ENCODE data around the gene PTPN3.

Gene PTPN3

GRCh38 chr9:109475526-109475925 lies 22.6 kb downstream of the PTPN3 start:
- no peak for DNase-seq (ENCODE audit: low read depth)

- no peak for DNase-seq (ENCODE audit: low read depth)
These were observed 23.2 kb downstream of the PTPN3 start for GRCh38 chr9:109474944-109475343.

DNA sequence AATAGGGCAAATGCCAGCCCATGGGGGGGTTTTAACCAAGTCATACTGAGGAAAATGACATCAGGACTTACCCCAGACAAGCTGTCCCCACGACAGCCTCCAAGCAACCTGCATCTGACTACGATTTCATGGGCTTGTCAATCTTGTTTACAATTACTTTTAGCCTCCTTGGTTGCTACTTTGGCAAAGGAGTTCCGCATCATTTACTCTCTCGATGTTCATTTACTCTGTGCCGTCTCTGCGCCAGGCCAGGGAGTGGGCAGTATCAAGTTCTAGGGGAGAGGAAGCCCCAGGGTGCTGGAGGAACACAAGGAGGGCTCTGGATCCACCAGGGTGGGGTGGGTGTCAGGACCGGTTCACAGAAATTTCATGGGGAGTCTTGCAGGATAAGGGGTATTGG lies 23.9 kb downstream of the PTPN3 start:
- DNase-seq (ENCODE audit: low read depth): no peak

- no peak for DNase-seq (ENCODE audit: low read depth)
These were observed 24.8 kb downstream of the PTPN3 start for GRCh38 chr9:109473329-109473728.

- DNase-seq (ENCODE audit: low read depth): no peak
These were observed 26.4 kb downstream of the PTPN3 start for GRCh38 chr9:109471475-109472393.

DNA sequence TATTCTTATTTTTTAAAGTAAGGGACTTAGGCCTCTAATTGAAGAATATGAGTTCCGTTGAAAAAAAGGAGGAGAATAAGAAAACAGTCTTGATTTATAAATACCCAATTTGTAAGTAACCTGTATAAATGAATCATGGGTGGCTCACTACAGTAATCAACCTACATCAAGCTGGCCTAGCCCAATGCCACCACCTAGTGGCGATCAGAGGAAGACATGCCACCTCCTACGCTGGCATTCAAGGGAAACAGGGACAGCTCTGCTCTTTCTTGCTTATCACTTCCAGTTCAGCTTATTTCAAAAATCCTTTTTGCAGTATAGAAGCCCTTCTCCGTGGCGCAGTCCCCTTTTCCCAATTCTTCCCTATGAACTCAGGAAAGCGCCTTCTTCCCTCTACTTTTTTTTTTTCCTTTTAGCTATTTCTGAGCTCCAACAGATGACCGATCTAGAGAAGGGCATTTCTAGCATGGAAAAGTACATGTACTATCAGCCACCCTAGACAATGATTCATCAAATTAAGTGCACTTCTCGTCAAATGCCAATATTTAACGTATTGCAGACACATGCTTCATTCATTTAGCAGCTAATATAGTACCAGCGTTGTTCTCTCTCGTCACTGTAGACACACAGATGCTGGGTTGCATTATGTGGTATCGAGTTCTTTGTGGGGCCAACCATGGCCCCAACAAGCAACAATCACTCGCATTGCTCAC lies 28.3 kb downstream of the PTPN3 start:
- DNase-seq (ENCODE audit: low read depth): peak; percentile 3

- DNase-seq (ENCODE audit: low read depth): no peak
These were observed 29.2 kb downstream of the PTPN3 start for GRCh38 chr9:109468927-109469326.

DNA sequence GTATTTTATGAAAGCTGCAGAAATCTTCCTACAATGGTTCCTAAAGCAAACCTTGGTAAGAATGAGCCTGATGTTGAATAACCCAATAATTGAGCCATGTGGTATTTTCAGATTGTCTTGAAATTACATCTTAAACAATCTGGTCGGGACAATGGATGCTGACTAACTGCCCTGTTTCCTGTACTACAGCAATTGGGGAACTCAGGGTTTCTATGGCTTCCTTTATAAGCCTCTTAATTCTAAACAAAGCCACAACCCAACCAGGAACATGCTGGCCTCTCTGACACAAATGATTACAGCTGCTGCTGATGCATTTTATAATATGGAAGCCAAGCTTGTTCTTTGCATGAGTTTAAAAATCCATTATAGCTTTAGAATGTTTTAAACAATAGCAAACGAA lies 30.2 kb downstream of the PTPN3 start:
- no peak for DNase-seq (ENCODE audit: low read depth)

GRCh38 chr9:109466623-109467590 lies 31.2 kb downstream of the PTPN3 start:
- DNase-seq (ENCODE audit: low read depth): no peak

GRCh38 chr9:109463924-109464625 lies 34.0 kb downstream of the PTPN3 start:
- no peak for DNase-seq (ENCODE audit: low read depth)

DNA sequence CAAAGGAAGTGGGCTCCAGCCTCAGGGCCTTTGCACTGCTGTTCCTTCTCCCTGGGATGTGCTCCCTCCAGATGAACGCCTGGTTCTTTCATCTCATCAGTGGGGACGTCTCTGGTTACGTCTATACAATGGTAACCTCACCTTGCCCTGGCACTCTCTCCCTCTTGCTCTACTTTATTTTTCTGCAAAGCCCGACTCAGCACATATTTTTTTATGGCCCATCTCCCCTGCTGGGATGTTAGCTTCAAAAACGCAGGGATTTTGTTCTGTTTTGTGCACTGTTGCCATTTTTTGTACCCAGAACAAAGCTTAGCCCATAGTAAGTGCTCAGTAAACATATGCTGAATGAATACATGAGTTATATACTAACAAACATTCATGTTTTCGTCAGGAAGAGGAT lies 37.5 kb downstream of the PTPN3 start:
- DNase-seq (ENCODE audit: low read depth): no peak

GRCh38 chr9:109459423-109459822 lies 38.7 kb downstream of the PTPN3 start:
- DNase-seq (ENCODE audit: low read depth): no peak

- DNase-seq (ENCODE audit: low read depth): no peak
These were observed 39.5 kb downstream of the PTPN3 start for GRCh38 chr9:109458453-109459211.

GRCh38 chr9:109456811-109457210 lies 41.3 kb downstream of the PTPN3 start:
- DNase-seq (ENCODE audit: low read depth): no peak

- DNase-seq (ENCODE audit: low read depth): no peak
These were observed 42.2 kb downstream of the PTPN3 start for GRCh38 chr9:109455861-109456260.

GRCh38 chr9:109455391-109455790 lies 42.7 kb downstream of the PTPN3 start:
- DNase-seq (ENCODE audit: low read depth): no peak

GRCh38 chr9:109454601-109455155 lies 43.4 kb downstream of the PTPN3 start:
- no peak for DNase-seq (ENCODE audit: low read depth)

DNA sequence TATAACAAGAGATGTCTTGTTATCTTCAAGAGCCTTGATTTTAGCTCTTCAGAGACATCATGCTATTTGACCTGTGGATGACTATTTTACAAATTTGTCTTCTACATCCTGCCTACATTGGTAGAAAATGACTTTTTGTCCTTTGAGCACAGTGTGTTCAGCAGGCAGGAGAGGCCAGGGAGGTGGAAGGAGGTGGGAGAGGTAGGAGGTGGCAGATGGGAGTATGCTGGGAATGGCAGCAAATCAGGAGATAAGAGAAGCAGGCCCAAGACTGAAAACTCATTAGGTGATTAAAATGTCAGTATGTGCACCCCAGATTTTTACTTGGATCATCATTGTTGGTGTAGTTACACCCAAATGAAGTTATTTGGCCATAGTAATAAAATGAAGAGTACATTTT lies 44.1 kb downstream of the PTPN3 start:
- DNase-seq (ENCODE audit: low read depth): no peak

GRCh38 chr9:109453210-109453842 lies 44.8 kb downstream of the PTPN3 start:
- no peak for DNase-seq (ENCODE audit: low read depth)

GRCh38 chr9:109452761-109453160 lies 45.3 kb downstream of the PTPN3 start:
- DNase-seq (ENCODE audit: low read depth): no peak
